Measurements from ENCODE around the gene CST7. TPM values are rescaled to one million over a fixed set of nuclear protein-coding genes. Genes with fewer than 3 reads are reported as not detected.

The CST7 gene
- total RNA-seq, 4 donors from 2014 or later, result 4.2 to 4.7 (median 4.4) TPM; not detected in 1

DNA sequence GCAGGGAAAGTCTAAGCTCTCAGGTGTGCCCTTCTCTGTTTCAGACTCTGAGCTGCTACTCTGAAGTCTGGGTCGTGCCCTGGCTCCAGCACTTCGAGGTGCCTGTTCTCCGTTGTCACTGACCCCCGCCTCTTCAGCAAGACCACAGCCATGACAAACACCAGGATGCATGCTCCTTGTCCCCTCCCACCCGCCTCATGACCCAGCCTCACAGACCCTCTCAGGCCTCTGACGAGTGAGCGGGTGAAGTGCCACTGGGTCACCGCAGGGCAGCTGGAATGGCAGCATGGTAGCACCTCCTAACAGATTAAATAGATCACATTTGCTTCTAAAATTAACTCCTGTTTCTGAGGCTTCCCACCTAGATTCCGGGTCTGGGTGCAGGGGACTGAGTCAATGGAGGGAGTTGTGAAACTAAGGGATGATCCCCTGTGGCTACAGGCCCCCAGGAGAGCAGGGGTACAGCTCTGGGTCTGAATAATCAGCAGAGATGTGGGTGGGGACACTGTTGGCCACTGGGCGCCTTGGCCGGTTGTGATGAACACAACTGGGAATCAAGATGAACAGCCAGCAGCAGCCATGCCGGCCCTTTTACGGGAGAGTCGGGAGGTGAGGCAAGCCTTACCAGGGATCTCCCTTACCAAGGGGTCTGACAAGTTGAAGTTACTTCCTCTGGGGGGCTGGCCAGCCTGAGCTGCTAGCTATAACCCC is 10.7 kb downstream of the CST7 start:
- Histone ChIP-seq H3K27me3 (no peaks in the 10 kb centered on the region), H3K36me3 (peaks cover 0 to 45% (median 0%) of the 10 kb centered on the region in 3 donors), H3K27ac (peak overlapping the region in 1 of 4 donors; percentile 32), H3K4me3 (no peak overlapping the region), H3K4me1 (no peaks in the 10 kb centered on the region), H3K9me3 (no peaks in the 10 kb centered on the region)
- TF ChIP-seq, protein P1, sequence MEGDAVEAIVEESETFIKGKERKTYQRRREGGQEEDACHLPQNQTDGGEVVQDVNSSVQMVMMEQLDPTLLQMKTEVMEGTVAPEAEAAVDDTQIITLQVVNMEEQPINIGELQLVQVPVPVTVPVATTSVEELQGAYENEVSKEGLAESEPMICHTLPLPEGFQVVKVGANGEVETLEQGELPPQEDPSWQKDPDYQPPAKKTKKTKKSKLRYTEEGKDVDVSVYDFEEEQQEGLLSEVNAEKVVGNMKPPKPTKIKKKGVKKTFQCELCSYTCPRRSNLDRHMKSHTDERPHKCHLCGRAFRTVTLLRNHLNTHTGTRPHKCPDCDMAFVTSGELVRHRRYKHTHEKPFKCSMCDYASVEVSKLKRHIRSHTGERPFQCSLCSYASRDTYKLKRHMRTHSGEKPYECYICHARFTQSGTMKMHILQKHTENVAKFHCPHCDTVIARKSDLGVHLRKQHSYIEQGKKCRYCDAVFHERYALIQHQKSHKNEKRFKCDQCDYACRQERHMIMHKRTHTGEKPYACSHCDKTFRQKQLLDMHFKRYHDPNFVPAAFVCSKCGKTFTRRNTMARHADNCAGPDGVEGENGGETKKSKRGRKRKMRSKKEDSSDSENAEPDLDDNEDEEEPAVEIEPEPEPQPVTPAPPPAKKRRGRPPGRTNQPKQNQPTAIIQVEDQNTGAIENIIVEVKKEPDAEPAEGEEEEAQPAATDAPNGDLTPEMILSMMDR (IDR thresholded peaks at IDR 0.05), result no peak
- no peak for TF ChIP-seq POLR2A (IDR thresholded peaks at IDR 0.05)
- peak in 2 of 3 donors; percentile 32 to 39 for DNase-seq

DNA sequence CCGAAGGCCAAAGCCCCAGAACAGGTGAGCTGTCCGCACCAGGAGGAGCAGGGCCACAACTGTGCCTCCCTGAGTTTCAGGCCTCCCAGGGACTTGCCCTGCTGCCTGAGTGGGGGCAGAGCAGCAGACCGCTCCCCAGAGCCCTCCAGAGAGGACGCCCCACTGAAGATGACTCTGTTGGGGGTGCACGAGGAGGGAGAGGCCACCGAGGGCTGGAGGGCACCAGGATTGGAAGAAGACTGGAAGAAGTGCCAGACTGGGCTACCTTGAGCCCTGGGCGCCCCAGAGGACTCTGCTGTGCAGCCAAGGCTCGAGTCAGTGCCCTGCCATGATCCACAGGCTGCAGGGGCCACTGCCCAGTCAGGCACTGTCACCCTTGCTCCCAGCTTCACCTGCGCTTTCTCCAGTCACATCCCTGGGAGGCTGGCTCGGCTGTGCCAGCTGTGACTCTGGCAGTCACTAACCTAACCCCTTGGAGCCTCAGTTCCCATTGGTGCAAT is 11.3 kb downstream of the CST7 start:
- TF ChIP-seq, protein P1 (IDR thresholded peaks at IDR 0.05), result no peak
- TF ChIP-seq POLR2A (IDR thresholded peaks at IDR 0.05), result no peak
- peak in 1 of 3 donors; percentile 38 for DNase-seq
- Histone ChIP-seq H3K9me3 (no peaks in the 10 kb centered on the region), H3K27ac (peak overlapping the region in 2 of 4 donors; percentile 32 to 49), H3K4me3 (no peak overlapping the region), H3K4me1 (no peaks in the 10 kb centered on the region), H3K27me3 (no peaks in the 10 kb centered on the region), H3K36me3 (peaks cover 0 to 47% (median 0%) of the 10 kb centered on the region in 3 donors)

DNA sequence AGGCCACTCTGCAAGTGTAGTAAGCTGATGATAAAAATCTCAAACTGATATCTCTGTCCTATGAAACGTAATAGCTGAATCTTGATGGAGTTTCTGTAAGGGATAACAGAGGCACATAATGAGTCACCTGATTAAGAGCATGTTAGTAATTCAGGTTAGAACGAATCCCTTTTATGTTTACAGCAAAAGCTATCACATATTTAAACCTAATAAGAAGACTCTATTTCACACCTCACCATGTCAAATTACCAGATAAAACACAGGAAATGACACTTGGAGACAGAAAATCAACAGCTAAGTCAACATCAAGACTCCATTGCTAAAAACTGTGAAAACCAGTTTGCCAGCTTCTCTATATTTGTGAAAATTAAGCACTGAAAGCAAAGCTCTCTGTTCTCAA is 11.8 kb downstream of the CST7 start:
- no peak for DNase-seq
- H3K36me3 ChIP-seq, result peaks cover 0 to 53% (median 0%) of the 10 kb centered on the region in 3 donors
- no peaks in the 10 kb centered on the region for H3K4me1 ChIP-seq
- no peaks in the 10 kb centered on the region for H3K9me3 ChIP-seq
- peak overlapping the region in 1 of 4 donors; percentile 49 for H3K27ac ChIP-seq
- no peaks in the 10 kb centered on the region for H3K27me3 ChIP-seq
- H3K4me3 ChIP-seq, result no peak overlapping the region
- no peak for TF ChIP-seq POLR2A (IDR thresholded peaks at IDR 0.05)
- TF ChIP-seq, protein P1 (IDR thresholded peaks at IDR 0.05), result no peak

DNA sequence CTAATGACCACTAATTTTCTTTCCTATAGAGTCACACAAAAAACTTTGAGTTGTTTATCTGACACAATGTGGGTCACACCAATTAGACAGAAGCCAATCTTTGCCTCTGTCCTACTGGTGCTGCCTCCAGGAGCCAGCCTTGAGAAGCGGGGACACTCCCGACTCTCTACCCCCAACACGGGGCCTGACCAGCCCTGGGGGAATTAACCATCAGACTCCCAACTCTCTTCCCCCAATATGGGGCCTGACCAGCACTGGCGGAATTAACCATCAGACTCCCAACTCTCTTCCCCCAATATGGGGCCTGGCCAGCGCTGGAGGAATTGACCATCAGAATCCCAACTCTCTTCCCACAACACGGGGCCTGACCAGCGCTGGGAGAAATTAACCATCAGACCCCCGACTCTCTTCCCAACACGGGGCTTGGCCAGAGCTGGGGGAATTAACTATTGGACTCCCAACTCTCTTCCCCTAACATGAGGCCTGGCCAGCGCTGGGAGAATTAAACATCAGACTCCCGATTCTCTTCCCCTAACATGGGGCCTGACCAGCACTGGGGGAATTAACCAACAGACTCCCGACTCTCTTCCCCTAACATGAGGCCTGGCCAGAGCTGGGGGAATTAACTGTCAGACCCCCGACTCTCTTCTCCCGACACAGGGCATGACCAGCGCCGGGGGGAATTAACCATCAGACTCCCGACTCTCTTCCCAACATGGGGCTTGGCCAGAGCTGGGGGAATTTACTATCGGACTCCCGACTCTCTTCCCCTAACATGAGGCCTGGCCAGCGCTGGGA is 12.5 kb downstream of the CST7 start:
- peak in 1 of 3 donors; percentile 19 for DNase-seq
- Histone ChIP-seq H3K9me3 (no peaks in the 10 kb centered on the region), H3K4me1 (no peaks in the 10 kb centered on the region), H3K36me3 (peaks cover 0 to 60% (median 0%) of the 10 kb centered on the region in 3 donors), H3K27me3 (no peaks in the 10 kb centered on the region), H3K4me3 (no peak overlapping the region), H3K27ac (peak overlapping the region in 1 of 4 donors; percentile 39)
- TF ChIP-seq POLR2A (IDR thresholded peaks at IDR 0.05), result no peak
- TF ChIP-seq, protein P1 (IDR thresholded peaks at IDR 0.05), result no peak

DNA sequence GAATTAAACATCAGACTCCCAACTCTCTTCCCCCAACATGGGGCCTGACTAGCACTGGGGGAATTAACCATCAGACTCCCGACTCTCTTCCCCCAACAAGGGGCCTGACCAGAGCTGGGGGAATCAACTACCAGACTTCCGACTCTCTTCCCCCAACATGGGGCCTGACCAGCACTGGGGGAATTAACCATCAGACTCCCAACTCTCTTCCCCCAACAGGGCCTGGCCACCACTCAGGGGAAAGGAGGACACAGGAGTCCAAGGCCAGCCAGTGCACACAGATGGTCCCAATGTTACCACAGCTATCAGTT is 13.1 kb downstream of the CST7 start:
- TF ChIP-seq POLR2A (IDR thresholded peaks at IDR 0.05), result no peak
- TF ChIP-seq, protein P1 (IDR thresholded peaks at IDR 0.05), result no peak
- H3K36me3 ChIP-seq, result peaks cover 0 to 65% (median 0%) of the 10 kb centered on the region in 3 donors
- no peak for DNase-seq
- H3K27ac ChIP-seq, result no peak overlapping the region
- H3K9me3 ChIP-seq, result no peaks in the 10 kb centered on the region
- H3K27me3 ChIP-seq, result no peaks in the 10 kb centered on the region
- no peak overlapping the region for H3K4me3 ChIP-seq
- H3K4me1 ChIP-seq, result no peaks in the 10 kb centered on the region
